HAP-1 (cell line): ENCODE measurements around the gene SH2D5.
"Not testable (repeated sequence)": the region's sequence is repeated elsewhere in the genome, so short reads cannot be mapped to it uniquely, and the experiment has no call there.

Experiments used
- DNase-seq, 2 experiments: peaks; one replicate each; pipeline ENCODE4 v3.0.0-alpha.2; 2016 to 2020; ENCODE audit warnings: low spot score in 2 of 2
- H3K27me3 ChIP-seq: fragments of 250-450 bp; sonication (Bioruptor Pico); 2 replicates; pipeline ENCODE4 v1.5.1; 2020; ENCODE audit warnings: low read depth, mild to moderate bottlenecking, moderate library complexity
- H3K36me3 ChIP-seq: fragments of 250-450 bp; sonication (Bioruptor Pico); replicated peaks from 2 replicates; pipeline ENCODE4 v1.5.1; 2020; ENCODE audit warnings: mild to moderate bottlenecking
- H3K4me1 ChIP-seq: fragments of 250-450 bp; sonication (Bioruptor Pico); 2 replicates; pipeline ENCODE4 v1.5.1; 2020; ENCODE audit warnings: mild to moderate bottlenecking
- H3K4me3 ChIP-seq: fragments of 250-450 bp; sonication (Bioruptor Pico); 2 replicates; pipeline ENCODE4 v1.5.1; 2020; ENCODE audit warnings: mild to moderate bottlenecking, moderate library complexity
- H3K9me3 ChIP-seq: fragments of 250-450 bp; sonication (Bioruptor Pico); 2 replicates; pipeline ENCODE4 v1.5.1; 2020; ENCODE audit warnings: mild to moderate bottlenecking, moderate library complexity
- in situ Hi-C: fragments of 300-500 bp; cut with MboI; formaldehyde crosslinking; loops from 3 replicates; pipeline ENCODE4 v1.14.3; 2020; ENCODE audit warnings: low sequenced_read_pairs, inconsistent platforms, mixed read lengths

SH2D5 gene

DNA sequence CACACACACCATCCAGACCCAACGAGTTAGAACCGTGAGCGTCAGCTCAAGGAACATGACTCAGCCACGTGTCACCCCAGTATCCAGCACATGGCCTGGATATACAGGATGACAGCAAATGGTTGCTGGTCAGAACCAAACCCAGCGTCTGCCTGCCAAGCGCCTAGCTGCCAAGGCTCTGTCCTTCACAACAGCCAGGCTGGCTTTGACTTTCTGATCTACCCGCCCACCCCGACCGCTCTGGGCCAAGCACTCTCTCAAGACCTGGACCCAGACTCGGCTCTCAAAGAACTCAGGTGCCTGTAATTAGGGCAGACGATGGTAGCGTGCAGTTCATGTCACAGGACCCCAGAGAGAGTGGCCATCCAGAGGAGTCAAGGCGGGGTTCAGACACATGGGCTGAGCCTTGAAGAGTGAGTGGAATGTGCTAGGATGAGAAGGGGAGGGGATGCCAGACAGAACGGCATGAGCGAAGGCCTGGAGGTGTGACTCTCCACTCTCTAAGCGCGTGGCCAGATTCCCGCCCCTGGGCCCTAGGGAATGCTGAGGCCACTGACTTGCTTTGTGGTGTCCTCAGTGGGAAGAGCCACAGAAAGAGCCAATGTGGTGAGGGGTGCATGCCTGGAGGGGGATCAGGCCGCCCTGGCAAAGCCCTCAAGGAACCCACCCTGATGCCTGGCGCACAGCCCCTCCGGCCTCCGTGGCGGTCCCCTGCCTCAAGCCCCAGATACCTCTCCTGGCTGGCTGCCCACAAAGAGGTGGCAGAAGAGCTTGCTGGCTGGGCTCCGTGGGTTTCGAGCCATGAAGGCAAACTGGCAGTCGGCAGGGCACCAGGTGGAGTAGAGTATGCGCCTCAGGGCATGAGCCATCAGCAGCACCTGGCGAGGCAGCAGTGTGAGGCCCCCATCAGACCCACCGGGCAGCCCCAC, 7.0 kb downstream of the SH2D5 start:
- H3K27me3 ChIP-seq = no peaks in the 10 kb centered on the region
- H3K9me3 ChIP-seq = no peaks in the 10 kb centered on the region
- no peaks in the 10 kb centered on the region for H3K4me1 ChIP-seq
- DNase-seq = no peak
- in situ Hi-C loops = no loop called here
- H3K4me3 ChIP-seq = no peak overlapping the region
- no peaks in the 10 kb centered on the region for H3K36me3 ChIP-seq

DNA sequence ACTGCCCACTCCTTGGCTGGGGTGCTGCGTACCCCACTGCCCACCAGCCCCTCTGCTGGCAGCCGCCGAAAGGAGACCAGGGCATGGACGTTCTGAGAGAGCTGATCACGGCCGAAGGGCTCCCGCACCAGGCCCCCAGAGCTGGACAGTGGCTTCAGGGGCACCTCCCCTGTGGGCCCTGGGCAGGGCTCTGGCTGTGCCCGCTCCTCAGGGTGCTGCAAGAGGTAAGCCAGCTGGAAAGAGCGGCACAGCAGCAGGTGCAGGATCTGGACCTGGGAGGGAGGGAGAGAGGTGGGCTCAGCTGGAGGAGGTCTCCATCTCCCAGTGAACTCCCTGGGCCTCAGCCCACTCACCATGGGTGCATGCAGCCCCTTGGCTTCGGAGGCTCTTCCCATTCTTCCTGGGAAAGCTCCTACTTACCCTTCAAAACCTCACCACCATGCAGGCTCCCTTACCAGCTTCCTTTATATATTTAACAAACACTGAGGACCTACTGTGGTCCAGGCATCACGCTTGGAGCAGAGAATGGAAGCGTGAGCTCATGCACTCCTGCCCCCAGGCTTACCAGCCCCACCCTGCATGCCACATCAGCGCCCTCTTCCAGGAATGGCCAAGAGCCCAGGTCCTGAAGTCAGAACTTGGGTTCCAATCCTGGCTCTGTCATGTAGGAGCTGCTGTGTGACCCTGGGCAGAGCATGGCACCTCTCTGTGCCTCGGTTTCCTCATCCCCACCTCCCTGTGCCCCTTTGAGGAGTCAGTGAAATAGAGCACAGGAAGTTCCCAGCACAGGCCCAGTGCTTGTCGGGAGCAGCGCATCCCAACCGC, 7.9 kb downstream of the SH2D5 start:
- in situ Hi-C loops = no loop called here
- no peak for DNase-seq
- Histone ChIP-seq H3K4me3 (no peak overlapping the region), H3K4me1 (no peaks in the 10 kb centered on the region), H3K9me3 (no peaks in the 10 kb centered on the region), H3K27me3 (no peaks in the 10 kb centered on the region), H3K36me3 (no peaks in the 10 kb centered on the region)

DNA sequence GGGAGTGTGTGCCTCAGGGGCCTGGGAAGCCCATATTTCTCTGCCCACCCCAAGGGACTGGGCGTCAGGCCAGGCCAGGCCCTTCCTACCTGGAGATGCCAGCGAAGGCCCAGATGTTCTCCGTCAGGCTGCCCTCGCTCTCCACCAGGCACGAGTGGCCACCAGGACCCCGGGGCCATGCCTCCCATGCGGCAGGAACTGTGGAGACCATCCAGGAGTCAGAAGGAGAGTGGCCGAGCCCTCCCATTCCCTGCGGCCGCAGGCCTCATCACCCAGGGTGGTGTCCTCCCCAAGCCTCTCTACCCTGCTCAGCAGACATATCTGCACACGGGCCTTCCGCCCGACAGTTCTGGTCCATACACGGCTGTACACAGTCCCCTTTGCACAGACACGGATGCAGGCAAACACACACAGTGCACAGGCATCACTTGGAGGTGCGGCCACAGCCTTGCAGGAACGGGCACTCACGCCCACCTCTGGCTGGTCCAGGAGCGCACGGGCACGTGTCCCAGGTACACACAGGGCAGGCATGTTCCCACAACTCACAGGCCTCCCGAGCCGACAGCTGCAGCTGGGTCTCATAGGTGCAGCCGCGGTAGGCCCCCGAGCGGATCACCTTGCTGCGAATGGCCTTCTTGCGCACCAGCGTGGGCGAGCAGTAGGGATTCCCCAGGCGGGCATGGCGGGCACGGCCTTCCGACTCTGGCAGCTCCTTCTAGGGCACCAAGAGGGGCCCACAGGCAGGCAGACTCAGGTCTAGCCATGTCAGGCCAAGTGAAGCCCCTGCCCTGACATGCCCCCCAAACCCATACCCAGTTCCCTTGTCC, 8.8 kb downstream of the SH2D5 start:
- in situ Hi-C loops = no loop called here
- no peaks in the 10 kb centered on the region for H3K36me3 ChIP-seq
- no peaks in the 10 kb centered on the region for H3K9me3 ChIP-seq
- no peak overlapping the region for H3K4me3 ChIP-seq
- no peaks in the 10 kb centered on the region for H3K4me1 ChIP-seq
- no peaks in the 10 kb centered on the region for H3K27me3 ChIP-seq
- no peak for DNase-seq

- H3K9me3 ChIP-seq = no peaks in the 10 kb centered on the region
- H3K4me1 ChIP-seq = no peaks in the 10 kb centered on the region; the same call in 1 of the 2 replicates
- in situ Hi-C loops = no loop called here
- no peaks in the 10 kb centered on the region for H3K36me3 ChIP-seq
- no peak overlapping the region for H3K4me3 ChIP-seq
- no peaks in the 10 kb centered on the region for H3K27me3 ChIP-seq
- no peak for DNase-seq
Measured at GRCh38 chr1:20723159-20723536, 9.4 kb downstream of the SH2D5 start.

GRCh38 chr1:20721117-20722061, 11.1 kb downstream of the SH2D5 start:
- no peak overlapping the region for H3K4me3 ChIP-seq
- H3K9me3 ChIP-seq = no peaks in the 10 kb centered on the region
- H3K36me3 ChIP-seq = no peaks in the 10 kb centered on the region
- no peak for DNase-seq
- no peaks in the 10 kb centered on the region for H3K27me3 ChIP-seq
- peaks cover 4% of the 10 kb centered on the region; the same call in 1 of the 2 replicates for H3K4me1 ChIP-seq
- in situ Hi-C loops = no loop called here

GRCh38 chr1:20720631-20721091, 11.8 kb downstream of the SH2D5 start:
- DNase-seq = no peak
- in situ Hi-C loops = no loop called here
- no peaks in the 10 kb centered on the region for H3K9me3 ChIP-seq

DNA sequence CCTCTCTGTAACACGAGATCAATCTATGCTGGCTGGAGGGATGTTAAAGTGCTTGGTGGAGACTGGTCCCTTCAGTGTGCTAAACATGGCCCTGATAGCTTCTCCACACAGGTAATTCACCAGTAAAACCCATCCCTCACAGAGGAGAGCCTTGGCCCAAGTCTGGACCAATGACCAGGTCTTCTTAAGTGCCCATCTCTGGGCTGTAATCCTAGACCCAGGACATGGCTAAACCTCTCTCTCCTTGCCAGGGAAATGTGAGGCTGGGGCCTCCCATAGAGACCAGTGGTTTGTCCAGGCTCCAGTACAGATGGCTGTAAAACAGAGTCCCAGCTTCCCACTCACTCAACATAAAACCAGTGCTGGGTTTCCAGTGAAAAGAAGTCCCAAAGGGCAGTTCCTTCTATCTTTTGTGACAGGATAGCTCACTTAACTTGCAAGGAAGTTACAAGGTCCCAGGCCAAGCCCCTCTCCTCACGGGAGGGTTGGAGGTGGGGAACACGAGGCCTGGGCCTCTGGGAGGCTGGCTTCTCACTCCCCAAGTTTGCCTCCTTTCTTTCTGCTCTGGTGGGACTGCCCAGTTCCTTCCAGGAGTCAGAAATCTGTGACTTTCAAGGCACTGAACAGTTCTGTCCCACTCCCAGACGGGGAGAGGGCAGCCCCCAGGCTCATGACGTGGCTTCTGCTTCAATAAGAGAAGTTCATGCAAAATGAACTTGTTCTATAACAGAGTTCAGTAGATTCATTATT, 12.5 kb downstream of the SH2D5 start:
- Histone ChIP-seq H3K36me3 (no peaks in the 10 kb centered on the region), H3K27me3 (no peaks in the 10 kb centered on the region), H3K4me3 (no peak overlapping the region), H3K9me3 (no peaks in the 10 kb centered on the region), H3K4me1 (peaks cover 4% of the 10 kb centered on the region; the same call in 1 of the 2 replicates)
- DNase-seq = no peak
- in situ Hi-C loops = no loop called here

More at GRCh38 chr1:20720631-20721091, 11.8 kb downstream of the SH2D5 start:
- Histone ChIP-seq H3K27me3 (no peaks in the 10 kb centered on the region), H3K36me3 (no peaks in the 10 kb centered on the region), H3K4me1 (peaks cover 4% of the 10 kb centered on the region; the same call in 1 of the 2 replicates), H3K4me3 (no peak overlapping the region)

GRCh38 chr1:20719261-20719660, 13.2 kb downstream of the SH2D5 start:
- Histone ChIP-seq H3K4me3 (no peak overlapping the region), H3K27me3 (no peaks in the 10 kb centered on the region), H3K9me3 (no peaks in the 10 kb centered on the region), H3K4me1 (peaks cover 4% of the 10 kb centered on the region; the same call in 1 of the 2 replicates), H3K36me3 (no peaks in the 10 kb centered on the region)
- DNase-seq = no peak
- in situ Hi-C loops = no loop called here

DNA sequence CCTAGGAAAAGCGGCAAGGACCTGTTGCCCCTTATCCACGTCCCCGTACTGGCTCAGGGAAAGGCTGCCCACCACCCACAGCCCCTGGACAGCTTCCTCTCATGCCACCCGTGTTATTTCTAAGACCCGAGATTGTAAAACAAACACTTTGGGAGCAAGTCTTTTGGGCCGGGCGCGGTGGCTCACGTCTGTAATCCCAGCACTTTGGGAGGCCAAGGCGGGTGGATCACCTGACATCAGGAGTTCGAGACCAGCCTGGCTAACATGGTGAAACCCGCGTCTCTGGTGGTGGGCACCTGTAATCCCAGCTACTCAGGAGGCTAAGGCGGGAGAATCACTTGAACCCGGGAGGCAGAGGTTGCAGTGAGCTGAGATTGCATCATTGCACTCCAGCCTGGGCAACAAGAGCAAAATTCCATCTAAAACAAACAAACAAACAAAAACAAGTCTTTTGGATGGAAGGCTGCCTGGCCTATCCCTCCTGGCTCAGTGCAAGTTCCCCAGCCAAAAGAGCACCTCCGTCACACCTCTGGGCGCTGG, 14.1 kb downstream of the SH2D5 start:
- in situ Hi-C loops = not testable (repeated sequence)

GRCh38 chr1:20717452-20718342, 14.8 kb downstream of the SH2D5 start, which contains the start of gene KIF17:
TSS of gene KIF17 (minus strand) at chr1:20718007. CDS start at chr1:20717706, 301 bp downstream.
- Histone ChIP-seq H3K36me3 (no peaks in the 10 kb centered on the region), H3K4me1 (peaks cover 4% of the 10 kb centered on the region; the same call in 1 of the 2 replicates), H3K4me3 (peak within 1 kb of the TSS; percentile 31), H3K9me3 (no peaks in the 10 kb centered on the region), H3K27me3 (no peaks in the 10 kb centered on the region)
- DNase-seq = peak; percentile 43 to 83
- in situ Hi-C loops = no loop called here

More for the DNA sequence above, 14.1 kb downstream of the SH2D5 start:
- not testable (repeated sequence) for H3K36me3 ChIP-seq, DNase-seq, H3K9me3 ChIP-seq, H3K27me3 ChIP-seq, H3K4me1 ChIP-seq
- peak overlapping the region; percentile 29 for H3K4me3 ChIP-seq

DNA sequence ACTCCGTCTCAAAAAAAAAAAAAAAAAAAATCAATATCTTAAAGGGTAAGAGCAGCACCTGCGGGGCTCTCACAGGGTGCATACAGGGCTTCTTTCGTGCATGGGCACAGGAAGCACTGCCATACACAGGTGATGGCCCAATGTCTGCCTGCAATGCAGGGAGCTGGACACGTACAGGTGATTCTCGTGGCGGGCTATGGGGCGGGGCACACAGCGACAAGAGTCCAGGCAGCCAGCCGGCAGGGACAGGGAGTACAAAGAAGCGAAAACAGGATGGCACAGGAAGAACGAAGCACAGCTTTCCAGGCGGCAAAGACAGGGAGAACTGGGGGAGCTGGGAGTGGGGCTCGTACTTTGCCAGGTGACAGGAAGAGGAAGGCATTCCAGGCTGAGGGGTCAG, 16.3 kb downstream of the SH2D5 start:
- Histone ChIP-seq H3K36me3 (no peaks in the 10 kb centered on the region), H3K27me3 (no peaks in the 10 kb centered on the region), H3K4me3 (no peak overlapping the region), H3K9me3 (no peaks in the 10 kb centered on the region), H3K4me1 (peaks cover 4% of the 10 kb centered on the region; the same call in 1 of the 2 replicates)
- in situ Hi-C loops = no loop called here
- no peak for DNase-seq
